ENCODE data around the gene OXCT2.

The OXCT2 gene

DNA sequence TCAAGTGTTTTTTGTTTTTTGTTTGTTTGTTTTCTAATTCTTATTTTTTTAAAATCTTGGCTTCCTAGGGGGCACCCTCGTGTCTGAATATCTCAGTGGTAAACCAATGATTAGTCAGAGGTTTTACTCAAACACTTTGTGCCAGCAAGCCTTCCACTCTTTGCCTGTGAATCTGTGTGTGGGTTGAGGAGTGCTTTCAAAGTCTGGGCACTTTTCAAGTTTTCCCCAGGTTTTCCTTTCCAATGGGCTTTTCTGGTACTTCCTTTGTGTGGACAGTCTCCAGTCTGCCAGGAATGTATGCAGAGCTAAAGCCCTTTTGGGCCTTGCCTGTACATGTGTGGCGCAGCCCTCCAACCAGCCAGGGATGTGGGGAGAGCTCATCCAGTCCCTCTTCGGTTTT, 42.1 kb downstream of the OXCT2 start:
- no peak for DNase-seq

DNA sequence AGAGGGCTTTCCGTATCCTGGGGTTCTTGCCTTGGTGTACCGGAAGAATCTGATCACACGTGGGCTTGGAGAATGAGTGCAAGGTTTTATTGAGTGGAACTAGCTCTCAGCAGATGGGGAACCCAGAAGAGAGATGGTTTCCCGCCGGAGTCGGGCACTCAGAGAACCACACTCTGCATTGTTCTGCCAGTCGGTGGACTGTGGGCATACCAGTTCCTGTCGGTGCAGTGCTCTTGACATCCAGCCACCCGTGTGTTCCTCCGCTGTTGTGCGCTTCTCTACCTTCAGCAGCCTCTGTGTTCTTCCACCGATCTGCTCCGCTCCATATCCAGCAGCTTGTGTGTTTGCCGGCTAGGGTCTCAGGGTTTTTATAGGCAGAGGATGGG, 43.2 kb downstream of the OXCT2 start:
- no peak for DNase-seq

DNA sequence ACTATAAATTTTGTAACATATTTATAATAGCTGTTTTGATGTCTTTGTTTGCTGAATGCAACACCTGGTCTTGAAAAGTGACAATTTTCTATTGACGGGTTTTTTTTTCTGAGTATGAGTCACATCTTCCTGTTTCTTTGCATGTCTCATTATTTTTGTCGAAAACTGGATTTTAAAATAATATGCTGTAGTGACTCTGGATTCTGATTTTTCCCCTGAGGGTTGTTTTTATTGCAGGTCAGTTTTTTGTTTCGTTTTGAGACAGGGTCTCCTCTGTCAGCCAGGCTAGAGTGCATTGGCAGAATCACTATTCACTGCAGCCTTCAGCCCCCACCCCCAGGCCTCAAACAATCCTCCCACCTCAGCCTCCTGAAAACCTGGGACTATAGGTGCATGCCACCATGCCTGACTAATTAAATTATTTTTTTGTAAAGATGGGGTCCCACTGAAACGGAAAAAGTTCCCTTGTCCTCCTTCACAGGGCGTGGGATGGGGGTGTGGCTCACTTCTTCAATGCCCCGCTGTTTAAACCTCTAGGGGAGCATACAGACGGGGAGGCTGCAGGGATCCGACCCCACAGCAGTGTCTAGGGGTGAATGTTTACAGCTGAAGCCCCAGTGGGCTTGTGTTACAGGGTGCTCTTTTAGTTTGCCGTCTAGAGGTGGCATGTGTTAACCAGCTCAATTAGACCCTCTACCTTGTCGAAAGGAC, 43.8 kb downstream of the OXCT2 start:
- no peak for DNase-seq

DNA sequence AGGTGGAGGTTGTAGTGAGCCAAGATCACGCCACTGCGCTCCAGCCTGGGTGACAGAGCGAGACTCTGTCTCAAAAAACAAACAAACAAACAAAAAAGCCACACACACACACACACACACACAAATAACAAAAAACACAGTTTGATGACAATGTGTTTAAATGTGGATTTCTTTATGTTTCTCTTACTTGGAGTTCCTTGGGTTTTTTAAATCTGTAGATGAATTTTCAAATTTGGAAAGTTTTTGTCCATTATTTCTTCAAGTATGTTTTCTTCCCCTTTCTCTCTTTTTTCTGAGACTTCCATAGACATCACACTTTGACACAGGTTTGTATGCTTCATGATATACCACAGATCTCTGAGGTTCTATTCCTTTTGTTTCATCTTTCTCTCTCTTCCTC, 44.5 kb downstream of the OXCT2 start:
- DNase-seq: no peak

DNA sequence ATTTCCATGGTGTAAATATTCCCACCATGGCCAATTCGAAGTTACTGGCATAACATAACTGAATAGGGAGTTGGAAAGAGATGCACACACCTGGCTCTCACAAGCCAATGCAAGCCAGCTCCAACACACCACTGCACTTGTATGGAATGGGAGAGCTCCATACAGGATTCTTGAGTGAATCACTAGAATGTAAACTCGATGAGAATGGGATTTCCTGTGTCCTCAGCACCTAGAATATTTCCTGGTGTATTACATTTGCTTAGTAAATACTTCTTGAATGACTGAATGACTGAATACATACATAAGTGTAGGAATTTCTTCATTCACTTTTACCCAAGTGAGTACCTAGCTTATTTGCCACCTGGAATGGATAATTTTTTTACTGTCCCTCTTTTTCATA, 48.7 kb downstream of the OXCT2 start:
- no peak for DNase-seq

DNA sequence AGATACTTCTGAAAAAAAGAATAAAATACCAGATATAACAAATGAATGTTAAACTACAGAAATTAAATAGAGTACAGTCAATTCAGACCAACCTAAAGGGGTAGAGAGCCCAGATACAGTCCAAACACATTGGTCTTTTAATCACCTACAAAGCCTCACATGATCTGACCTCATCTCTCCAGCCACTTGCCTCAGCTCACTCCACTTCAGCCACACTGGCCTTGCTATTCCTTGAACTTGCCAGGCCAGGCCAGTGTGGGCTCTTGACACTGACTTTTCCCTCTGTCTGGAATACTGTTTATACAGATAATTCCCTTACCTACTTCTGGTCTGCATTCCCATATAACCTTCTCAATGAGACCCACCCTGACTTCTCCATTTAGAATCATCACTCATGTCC, 49.5 kb downstream of the OXCT2 start:
- DNase-seq: no peak

DNA sequence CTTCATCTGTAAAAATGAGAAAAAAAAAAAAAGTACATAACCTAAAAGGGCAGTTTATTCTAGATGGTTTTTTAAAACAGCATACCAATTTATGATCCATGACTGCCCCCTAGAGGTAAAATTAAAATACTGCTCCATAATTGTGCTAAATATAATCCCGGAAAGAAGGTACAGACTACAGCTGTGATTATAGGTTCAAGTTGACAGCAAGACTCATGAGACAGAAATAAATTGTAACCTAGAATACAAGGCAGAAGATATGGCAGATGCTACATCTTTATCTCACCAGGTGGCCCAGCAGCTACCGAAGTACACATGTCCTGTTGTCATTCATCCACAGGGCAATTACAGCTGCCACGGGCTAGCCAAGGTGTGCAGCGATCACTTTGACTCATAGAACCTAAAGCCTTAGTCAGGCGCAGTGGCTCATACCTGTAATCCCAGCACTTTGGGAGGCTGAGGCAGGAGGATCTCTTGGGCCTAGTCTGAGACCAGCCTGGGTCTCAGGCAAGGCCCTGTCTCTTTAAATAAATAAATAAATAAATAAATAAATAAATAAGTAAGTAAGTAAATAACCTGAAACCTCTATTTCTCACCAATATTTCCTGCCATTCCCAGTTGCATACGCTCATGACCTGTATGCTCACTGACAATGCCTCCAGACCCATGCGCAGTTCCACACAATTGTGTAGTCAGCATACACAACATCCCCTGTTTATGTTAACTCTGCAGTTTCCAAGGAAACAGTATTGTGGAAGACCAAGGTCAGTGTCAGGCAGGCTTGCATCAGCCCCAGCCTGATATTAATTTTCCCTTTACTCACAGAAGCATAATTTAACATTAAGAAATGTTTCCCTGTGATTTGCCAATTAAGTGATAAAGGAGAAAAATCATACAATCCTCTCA, 50.8 kb downstream of the OXCT2 start:
- no peak for DNase-seq

Data from activated T-cell treated with anti-CD3 and anti-CD28 coated beads, Interleukin-2, amount 50 U/mL, for 48 hours (primary cell).